ELF-1 (cell line): ENCODE results near the gene AXIN1.
"Not testable (repeated sequence)": the region's sequence is repeated elsewhere in the genome, so short reads cannot be mapped to it uniquely, and the experiment has no call there.

ENCODE experiments used
- DNase-seq: peaks from one replicate; pipeline ENCODE4 v3.0.0-alpha.2; 2016; ENCODE audit warnings: low read depth, low spot score

The AXIN1 gene

GRCh38 chr16:370979-371514, 18.5 kb upstream of the AXIN1 start:
- DNase-seq: no peak

GRCh38 chr16:370443-370842, 17.9 kb upstream of the AXIN1 start, which contains the start of gene MRPL28:
Gene MRPL28, minus strand, starts transcription at chr16:370538. Its CDS starts 320 bp downstream, at chr16:370218.
- peak; percentile 96 for DNase-seq

GRCh38 chr16:369866-370436, 17.4 kb upstream of the AXIN1 start:
- no peak for DNase-seq

GRCh38 chr16:369275-369865, 16.8 kb upstream of the AXIN1 start:
- DNase-seq: no peak

GRCh38 chr16:368388-369158, 16.1 kb upstream of the AXIN1 start:
- DNase-seq: no peak

- DNase-seq: no peak
These were observed 14.9 kb upstream of the AXIN1 start for GRCh38 chr16:367333-367903.

GRCh38 chr16:366476-366875, 14.0 kb upstream of the AXIN1 start:
- DNase-seq: no peak

- DNase-seq: no peak
These were observed 12.3 kb upstream of the AXIN1 start for GRCh38 chr16:364595-365491.

GRCh38 chr16:363766-364490, 11.4 kb upstream of the AXIN1 start:
- peak; percentile 50 for DNase-seq

GRCh38 chr16:363110-363765, 10.7 kb upstream of the AXIN1 start:
- no peak for DNase-seq

- DNase-seq: not testable (repeated sequence)
These were observed 10.1 kb upstream of the AXIN1 start for GRCh38 chr16:362702-362999.

GRCh38 chr16:361872-362701, 9.6 kb upstream of the AXIN1 start:
- peak; percentile 78 for DNase-seq

GRCh38 chr16:361341-361871, 8.9 kb upstream of the AXIN1 start:
- no peak for DNase-seq

GRCh38 chr16:360698-361336, 8.3 kb upstream of the AXIN1 start:
- DNase-seq: no peak

- no peak for DNase-seq
These were observed 7.6 kb upstream of the AXIN1 start for GRCh38 chr16:359871-360697.

- DNase-seq: no peak
These were observed 6.7 kb upstream of the AXIN1 start for GRCh38 chr16:359067-359763.

- no peak for DNase-seq
These were observed 4.2 kb upstream of the AXIN1 start for GRCh38 chr16:356741-357140.
